PC-3 (cell line): ENCODE measurements around the gene PRDM12.

ENCODE experiments used
- EZH2 ChIP-seq: fragments of 300-600 bp; sonication (generic); IDR thresholded peaks from one replicate; pipeline ENCODE4 v1.6.1; 2017; ENCODE audit warnings: antibody characterized with exemption, mild to moderate bottlenecking, low read length; ENCODE audit not compliant: unreplicated experiment
- EZH2phosphoT487 ChIP-seq: fragments of 300-600 bp; sonication (generic); IDR thresholded peaks from 2 replicates; pipeline ENCODE4 v1.6.1; 2018; ENCODE audit warnings: mild to moderate bottlenecking, antibody characterized with exemption, low read length, borderline replicate concordance
- TF ChIP-seq, protein P1 (sequence below): fragments of 300-600 bp; sonication (generic); conservative IDR thresholded peaks from 2 replicates; pipeline ENCODE4 v1.5.1; 2017; ENCODE audit warnings: antibody characterized with exemption, low read depth, mild to moderate bottlenecking, low read length

DNA sequence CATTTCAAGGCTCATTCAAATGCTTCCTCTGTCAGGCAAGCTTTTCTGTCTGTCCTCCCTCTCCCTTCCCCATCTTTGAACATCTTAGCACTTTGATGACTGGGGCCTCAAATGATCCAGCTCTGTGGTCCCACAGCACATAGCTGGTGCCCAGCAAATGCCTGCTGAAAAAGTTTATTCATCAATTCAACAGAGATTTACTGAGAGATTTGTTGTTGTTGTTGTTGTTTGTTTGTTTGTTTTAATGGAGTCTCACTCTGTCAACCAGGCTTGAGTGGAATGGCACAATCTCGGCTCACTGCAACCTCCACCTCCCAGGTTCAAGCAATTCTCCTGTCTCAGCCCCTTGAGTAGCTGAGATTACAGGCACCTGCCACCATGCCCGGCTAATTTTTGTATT, 23.2 kb downstream of the PRDM12 start:
- TF ChIP-seq, protein P1, sequence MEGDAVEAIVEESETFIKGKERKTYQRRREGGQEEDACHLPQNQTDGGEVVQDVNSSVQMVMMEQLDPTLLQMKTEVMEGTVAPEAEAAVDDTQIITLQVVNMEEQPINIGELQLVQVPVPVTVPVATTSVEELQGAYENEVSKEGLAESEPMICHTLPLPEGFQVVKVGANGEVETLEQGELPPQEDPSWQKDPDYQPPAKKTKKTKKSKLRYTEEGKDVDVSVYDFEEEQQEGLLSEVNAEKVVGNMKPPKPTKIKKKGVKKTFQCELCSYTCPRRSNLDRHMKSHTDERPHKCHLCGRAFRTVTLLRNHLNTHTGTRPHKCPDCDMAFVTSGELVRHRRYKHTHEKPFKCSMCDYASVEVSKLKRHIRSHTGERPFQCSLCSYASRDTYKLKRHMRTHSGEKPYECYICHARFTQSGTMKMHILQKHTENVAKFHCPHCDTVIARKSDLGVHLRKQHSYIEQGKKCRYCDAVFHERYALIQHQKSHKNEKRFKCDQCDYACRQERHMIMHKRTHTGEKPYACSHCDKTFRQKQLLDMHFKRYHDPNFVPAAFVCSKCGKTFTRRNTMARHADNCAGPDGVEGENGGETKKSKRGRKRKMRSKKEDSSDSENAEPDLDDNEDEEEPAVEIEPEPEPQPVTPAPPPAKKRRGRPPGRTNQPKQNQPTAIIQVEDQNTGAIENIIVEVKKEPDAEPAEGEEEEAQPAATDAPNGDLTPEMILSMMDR, result no peak
- TF ChIP-seq EZH2, result no peak
- TF ChIP-seq EZH2phosphoT487, result no peak
